HG03439 (cell line): ENCODE measurements around the gene KLHL28.
"Not testable (repeated sequence)": the region's sequence is repeated elsewhere in the genome, so short reads cannot be mapped to it uniquely, and the experiment has no call there.

ENCODE experiments used
- ATAC-seq: cut with Tn5 transposase; IDR thresholded peaks from one replicate; pipeline ENCODE4 v1.9.1; 2021; ENCODE audit warnings: mild to moderate bottlenecking, moderate library complexity; ENCODE audit not compliant: unreplicated experiment

Gene KLHL28

DNA sequence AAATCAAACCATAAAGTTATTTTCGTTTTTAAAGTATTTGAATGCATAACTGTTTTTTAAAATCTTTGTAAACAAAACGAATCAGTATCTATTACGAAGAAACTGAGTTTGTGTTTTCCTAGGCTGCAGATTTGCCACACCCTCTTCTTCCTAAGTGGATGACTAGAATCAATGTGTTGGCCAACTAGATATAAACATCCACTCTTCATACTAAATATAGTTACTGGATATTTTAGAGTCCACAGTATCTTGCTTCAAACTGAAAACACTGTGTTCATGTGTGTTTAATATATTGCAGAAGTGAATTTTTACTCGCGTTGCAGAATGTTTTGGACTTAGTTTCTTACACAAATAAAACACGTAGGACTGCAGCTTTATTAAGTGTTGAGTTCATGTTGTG, 63.2 kb downstream of the KLHL28 start:
- ATAC-seq: no peak

DNA sequence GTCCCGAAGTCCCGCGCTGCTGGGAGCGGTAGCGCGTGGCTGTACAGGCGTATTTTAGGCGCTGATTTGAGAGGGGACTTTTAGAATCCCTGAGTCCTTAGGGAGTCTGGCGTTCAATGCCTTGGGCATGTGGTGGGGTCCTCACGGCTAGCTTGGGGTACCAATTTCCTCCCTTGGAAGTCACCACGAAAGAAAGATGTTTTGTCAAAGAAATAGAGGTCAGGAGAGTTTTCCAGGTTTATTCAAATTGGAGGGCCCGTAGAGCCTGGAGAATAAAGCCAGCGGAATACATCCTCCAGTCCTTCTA, 63.9 kb downstream of the KLHL28 start:
- ATAC-seq: no peak

GRCh38 chr14:44897041-44897844, 64.5 kb downstream of the KLHL28 start:
- peak; percentile 94 for ATAC-seq

- no peak for ATAC-seq
Observed at GRCh38 chr14:44896275-44897040, 65.3 kb downstream of the KLHL28 start.

GRCh38 chr14:44895716-44896115, 66.0 kb downstream of the KLHL28 start:
- no peak for ATAC-seq

DNA sequence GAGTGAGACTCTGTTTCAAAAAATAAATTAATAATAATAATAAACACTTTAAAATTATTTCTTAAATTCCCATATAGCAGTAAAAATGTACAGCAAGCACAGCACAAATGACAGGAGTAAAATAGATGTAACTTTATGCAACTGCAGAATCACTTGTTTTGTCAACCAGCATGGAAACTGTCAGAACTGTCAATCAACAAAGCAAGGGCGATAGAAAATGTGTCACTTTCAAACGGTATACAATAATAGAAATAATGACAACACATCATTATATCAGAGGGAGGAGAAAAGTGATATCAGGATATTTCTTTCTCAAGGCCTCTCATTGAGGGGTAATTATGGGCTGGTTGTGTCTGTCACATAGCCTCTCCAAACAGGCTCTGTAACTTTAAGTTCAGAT, 68.2 kb downstream of the KLHL28 start:
- no peak for ATAC-seq

DNA sequence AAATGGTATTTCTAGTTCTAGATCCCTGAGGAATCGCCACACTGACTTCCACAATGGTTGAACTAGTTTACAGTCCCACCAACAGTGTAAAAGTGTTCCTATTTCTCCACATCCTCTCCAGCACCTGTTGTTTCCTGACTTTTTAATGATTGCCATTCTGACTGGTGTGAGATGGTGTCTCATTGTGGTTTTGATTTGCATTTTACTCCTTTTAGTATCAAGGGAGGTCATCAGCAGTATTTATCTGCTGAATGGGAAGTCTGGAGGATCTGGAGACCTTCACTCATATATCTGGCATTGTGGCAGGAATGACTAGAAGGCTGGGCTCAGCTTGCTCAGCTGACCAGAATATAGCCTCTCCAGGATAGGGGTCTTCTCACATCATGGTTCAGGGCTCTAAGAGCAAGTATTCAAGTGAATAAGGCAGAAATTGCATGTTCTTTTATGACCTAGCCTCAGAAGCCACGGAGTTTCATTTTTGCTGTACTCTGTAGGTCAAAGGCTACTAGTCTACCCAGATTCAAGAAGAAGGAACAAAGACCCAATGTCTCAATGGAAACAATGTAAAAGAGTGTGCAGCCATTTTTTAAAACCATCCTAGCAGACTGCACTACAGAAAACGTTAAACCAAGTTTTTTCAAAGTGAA, 69.9 kb downstream of the KLHL28 start:
- ATAC-seq: not testable (repeated sequence)

- no peak for ATAC-seq
Observed at GRCh38 chr14:44889595-44890471, 71.9 kb downstream of the KLHL28 start.

DNA sequence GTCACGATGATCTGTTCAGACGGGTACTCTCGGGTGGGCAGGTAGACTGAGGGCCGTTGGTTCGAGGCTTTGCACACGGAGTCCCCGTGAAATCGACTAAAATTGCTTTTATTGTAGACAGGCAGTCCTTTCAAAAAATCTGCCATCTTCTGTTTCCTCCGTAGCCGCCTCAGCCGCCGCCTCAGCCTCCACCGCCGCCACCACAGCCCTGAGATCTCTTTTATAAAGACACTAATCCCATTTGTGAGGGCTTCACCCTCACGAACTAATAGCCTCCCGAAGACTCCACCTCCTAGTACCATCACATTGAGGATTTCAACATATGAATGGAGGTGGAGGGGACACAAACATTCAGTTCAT, 74.2 kb downstream of the KLHL28 start:
- ATAC-seq: no peak

DNA sequence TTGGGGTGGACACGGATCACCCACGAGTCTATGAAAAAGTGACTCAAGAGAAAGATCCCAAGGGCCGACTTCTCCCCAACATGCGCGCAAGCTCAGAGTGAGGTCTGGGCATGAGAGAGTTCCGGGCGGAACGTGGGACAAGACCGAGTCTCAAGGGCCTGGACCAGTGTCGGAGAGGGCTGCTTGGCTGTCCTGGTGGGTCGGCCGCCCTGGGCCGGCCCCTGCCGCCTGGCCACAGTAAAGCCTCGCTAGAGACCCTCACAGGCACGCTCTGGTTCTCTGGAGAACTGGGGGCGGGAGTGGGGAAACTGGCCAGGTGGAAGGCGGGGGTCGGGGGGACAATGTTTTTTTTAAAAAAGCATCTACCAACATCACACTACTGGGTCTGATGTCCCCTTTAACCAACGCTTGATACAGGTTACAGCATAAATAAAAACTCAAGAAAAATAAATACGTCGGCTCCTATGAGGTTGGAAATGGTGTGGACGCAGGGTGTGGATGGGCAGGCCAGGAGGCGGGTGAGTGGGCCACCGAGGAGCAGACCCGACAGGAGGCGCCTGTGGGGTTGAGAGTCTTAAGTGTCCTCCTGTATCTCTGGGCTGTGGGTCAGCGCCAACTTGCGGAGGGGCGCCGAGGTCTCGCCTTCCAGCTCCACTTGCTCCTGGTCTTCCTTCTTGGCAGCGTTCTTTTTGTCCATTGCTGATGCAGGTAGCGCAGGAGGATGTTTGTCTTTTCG, 74.7 kb downstream of the KLHL28 start:
- ATAC-seq: no peak

GRCh38 chr14:44880791-44881190, 81.0 kb downstream of the KLHL28 start:
- ATAC-seq: no peak
